NCI-H2029 (cell line): ENCODE results near the gene UFD1.

ENCODE experiments used
- DNase-seq: peaks from one replicate; lab custom pipeline; 2025; lab: John Stamatoyannopoulos, UW

UFD1 gene

DNA sequence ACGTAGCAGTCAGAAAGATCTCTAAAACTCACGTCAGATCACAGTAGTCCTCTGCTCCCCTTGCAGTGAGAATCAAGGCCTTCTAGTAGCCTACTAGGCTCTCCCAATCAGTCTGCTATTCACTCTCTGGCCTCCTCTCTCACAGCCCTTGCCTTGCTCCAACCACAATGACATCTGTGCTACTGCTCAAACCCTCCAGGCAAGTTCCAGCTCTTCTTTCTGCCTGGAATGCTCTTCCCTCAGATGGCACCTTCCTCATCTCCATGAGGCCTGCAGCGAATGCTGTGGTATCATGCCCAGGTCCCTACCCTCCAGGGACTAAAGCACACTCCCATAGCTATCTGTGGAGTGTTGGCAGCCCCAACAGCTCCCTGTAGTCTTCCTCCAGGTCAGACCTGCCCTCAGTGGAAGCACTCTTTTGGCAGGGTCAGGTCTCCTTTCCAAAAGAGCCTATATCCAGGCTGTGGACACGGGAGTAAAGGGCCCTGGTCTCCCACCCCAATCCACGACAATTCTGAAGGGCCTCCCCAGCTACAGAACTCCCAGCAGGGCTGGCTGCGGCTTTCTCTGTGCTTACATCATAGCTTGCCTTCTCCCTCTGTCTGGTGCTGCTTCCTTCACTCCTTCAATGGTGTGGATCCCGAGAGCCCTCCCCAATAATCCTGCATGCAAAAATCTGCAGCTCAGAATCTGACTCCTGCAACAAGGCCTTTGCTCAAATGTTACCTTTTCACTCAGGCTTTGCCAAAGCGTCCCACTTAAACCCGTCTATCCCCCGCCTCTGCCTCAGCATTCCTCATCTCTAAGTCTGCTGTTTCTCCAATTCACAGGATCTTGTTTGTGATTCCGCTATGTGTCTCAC lies 56.3 kb downstream of the UFD1 start:
- DNase-seq = no peak

DNA sequence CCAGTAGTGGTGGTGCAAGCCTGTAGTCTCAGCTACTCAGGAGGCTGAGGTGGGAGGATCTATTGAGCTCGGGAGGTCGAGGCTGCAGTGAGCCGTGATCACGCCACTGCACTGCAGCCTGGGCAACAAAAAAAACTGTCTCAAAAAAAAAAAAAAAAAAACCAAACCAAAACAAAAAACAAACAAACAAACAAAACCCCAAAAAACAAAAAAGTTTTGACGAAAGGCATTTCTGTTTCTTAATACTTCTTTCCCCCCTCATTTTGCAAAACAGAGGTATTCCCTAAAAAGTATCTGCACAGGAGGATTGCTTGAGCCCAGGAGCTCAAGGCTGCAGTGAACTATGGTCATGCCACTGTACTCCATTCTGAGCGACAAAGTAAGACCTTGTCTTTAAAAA lies 58.7 kb downstream of the UFD1 start:
- no peak for DNase-seq

DNA sequence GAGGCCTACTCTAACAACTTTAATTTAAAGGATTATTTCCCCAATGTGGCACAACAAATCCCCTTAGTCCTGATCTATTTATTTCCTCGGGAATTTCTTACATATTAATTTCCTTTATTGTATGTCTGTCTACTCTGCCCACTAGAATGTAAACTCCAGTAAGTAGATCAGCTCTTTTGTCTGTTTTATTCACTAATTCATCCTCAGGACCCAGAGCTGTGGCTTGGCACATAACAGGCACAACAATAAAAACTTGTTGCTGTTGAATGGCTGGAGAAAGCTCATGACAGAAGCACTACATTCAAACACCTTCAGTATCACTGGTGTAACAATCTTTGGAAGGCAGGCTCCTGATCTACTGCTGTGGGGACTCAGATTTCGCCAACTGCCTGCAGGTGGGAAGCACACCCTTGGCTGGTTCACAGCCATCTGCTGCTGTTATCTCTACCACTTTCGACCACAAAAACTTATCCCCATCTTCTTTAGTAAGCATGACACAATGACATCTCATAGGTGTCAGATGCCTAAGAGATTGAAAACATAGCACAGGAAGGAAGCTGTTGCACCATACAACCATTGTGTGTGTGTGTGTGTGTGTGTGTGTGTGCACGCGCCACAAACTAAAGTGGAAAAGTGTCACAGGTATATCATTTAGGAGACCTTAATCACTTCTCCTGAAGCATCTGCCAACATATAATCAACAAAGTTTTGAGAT lies 59.4 kb downstream of the UFD1 start:
- no peak for DNase-seq

DNA sequence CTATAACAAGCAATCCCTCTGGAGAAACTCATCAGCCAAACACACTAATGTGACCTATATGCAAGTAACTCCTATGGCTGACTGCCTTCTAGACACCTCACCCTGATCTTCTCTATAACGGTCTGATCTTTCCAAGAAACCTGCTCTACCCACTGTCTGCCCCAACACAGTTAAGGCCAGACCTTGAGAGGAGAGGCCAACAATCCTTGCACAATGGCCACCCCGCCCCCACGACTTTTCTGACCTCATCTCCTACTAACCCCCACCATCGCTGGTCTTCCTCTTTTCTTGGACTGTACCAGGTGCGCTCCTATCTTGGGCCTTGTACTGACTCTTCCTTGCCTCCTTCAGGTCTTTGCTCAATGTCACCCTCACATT lies 59.9 kb downstream of the UFD1 start:
- DNase-seq = no peak

DNA sequence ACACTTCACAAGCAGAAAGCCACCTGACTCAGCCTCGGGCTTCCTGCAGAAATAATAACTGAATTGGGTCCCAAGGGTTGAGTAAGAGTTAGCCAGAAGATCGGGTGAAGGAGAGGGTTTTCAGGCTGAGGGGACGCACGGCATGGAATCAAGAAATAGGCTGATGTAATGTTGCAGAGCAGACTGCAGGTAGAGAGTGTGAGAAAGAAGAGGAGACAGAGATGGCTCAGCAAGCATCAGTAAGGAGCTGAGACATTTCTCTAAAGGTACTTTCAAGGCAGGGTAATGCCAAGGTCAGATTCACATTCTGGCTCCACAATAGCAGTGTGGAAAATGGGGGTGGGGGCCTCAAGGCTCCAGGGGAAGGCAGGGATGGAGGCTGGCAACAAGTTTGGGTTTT lies 66.1 kb downstream of the UFD1 start:
- no peak for DNase-seq

DNA sequence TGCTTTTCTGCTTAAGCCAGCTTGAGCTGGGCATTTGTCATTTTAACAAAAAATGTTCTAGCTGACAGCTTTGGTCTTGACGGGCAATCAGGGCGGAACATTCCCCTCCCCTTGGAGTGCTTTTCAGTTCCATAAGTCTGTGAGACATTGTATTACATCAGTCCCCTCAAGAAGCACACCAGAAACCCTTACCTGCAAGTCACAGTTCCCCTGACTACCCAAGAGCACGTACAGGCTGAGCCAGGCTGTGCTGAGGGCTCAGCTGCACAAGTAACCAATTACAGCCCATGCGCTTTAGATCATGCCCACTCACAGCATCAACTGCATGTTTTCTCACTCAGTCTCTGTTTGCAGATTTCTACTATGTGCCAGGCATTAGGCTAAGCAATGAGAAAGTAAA lies 66.5 kb downstream of the UFD1 start:
- DNase-seq = no peak

DNA sequence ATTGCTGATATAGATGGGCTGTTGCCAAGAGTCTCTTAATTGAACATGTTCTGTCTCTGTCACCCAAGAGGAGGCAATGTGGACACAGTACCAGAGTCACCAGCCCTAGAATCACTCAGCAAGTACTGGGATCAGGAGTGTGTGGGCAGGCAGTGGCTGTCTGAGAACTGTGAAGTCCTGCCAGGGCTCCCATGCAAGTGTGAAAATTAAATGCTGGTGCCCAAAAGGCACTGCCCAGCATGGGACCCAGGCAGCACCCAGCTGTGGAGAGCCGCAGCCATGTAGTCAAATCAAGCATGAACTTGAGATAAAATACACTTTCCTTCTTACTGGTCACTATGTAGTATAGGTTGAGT lies 67.3 kb downstream of the UFD1 start:
- no peak for DNase-seq

DNA sequence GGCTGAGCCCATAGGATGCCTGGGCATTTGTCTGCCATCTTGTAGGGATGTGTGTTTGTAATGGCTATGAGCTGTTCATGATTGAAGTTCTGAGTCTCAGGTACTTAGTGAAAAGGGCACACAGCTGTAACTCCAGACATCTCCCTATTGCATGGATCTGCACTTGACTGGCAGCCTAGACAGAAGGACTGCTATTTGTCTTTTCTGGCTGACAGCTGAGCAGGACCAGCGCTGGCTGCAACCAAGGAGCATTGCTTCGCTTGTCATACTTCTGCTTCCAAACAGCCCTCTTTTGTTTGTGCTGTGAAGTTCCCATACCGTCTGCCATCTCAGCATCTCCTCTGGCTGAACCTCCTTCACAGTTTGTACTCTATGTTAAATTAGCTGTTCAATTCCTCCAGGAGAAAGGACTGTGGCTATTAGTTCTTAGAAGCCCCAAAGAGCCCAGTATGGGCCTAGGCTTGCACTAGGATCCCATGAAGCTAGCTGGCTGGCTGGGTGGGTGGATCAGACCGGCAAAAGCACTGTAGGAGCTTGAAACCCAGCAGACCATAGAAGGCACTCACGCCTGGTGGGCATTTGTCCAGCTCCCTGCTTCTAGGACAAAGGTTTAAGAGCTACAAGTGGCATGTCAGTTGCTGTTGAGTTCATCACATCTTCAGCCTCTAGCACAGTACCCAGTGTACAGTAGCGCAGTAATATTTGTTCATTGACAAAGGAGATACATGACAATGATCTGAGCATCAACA lies 67.9 kb downstream of the UFD1 start:
- peak; percentile 64 for DNase-seq

DNA sequence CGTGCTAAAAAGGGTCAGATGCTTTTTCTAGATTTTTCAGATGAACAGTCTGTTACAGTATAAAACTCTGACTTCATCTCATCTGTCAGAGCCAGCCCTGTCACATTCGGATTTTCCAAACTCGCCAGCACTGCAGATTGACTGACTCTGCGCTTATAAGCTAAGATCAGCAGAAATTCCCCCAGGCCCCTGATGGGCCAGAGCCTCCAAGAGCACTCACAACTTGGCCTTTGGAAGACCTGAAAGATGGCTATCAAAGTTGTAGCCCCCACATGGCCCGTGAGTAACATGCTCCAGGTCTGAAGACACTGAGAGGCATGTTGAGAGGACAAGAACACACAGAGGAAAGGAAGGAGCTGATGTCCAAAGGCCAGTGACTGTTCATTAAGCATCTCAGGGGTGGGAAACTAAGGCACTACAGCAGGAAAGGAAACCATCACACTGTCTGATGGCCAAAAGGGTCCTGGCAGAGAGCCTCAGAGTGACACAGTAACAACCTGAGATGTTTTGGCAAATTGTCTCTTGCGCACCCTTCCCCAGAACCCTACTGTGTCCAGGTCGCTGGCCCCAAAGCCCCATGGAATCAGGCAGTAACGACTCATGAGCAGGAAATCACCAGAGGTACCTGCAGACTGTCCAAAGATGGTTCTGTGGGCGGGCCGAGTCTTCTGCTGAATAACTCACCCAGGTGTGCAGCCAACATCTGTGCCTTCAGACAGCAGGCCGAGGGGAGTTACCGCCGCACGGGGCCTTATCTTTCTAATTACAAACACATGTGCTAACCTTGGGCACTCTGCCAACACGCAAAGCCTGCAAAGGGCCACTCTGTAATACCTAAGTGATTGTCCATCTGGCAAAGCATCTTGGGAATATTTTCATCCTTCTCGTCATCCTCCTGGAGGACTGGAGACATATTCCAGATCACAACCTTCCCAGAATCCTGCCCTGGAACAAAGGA lies 71.1 kb downstream of the UFD1 start:
- DNase-seq = no peak

DNA sequence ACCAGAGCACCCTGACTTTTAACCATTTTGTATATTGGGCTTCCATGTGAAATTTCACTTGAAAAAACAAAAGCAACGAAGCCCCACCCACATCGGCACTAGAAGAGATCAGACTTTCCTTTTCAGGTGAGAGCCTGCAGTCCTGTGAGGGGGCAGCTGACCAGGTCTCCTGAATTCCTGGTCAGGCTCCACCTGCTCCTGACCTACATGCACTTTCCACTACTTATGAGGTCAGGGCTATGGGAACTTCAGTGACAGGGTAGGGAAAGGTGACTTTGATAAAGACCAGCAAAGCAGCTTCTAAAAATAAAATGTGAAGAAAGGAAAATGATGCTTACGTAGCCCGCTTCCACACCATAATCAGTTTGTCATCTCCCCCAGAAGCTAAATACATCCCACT lies 72.1 kb downstream of the UFD1 start:
- DNase-seq = no peak

DNA sequence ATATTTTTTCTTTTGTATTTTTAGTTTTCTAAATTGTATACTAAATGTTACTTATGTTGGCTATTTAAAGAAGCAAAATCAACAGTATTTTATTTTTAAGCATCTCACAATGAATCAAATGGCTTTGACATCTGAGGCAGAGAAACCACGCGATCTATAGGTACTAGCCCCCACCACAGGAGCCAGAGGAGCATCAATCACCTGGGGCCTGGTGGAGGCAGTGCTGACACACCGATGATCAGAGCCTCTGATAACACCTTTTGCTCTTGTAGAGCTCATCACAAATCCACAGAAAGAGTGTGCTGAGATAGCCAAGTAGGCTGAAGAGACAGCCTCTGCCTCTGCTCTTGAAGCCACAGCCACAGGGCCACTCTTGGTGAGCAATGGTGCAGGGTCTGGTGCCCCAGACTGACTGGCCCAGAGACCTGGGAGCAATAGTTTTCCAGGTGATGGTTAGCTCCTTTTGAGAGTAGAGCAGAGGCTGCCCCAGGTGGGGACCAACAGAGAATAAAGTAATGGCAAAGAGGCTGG lies 72.6 kb downstream of the UFD1 start:
- no peak for DNase-seq

DNA sequence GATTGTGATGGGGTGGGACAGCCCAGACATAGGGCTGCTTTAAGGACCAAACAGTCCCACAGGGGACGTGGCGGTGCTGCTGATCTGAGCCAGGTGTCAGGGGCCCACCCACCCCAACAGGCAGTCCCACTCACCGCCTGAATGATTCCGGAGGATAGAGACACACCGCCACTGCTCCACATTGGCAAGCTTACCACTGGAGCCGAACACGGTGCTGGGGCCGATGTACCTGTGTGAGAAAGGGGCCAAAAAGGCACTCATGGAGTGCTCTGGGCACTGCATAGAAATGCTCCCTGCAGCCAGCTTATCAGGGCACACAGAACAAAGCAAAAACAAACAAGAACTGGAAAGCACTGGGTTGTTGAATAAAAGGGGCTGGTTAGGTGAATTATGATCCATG lies 73.3 kb downstream of the UFD1 start:
- no peak for DNase-seq

DNA sequence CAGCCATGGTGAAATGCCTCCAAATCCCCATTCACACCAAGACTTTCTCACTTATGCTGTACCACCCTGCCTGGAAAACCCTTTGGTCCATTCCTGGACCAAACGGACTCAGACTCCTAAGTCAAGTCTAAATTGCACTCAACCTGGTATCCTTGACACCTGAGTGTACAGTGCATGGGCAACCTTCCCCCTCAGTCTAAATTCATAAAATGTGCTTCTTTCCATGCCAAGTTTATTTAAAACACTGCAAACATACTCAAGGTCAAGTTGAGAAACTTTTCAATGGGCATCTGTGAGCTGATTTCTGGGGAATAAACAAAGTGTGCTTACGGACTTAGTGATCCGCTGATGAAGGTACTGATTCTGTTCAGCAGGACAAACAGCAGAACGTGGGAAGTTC lies 73.9 kb downstream of the UFD1 start:
- DNase-seq = no peak

DNA sequence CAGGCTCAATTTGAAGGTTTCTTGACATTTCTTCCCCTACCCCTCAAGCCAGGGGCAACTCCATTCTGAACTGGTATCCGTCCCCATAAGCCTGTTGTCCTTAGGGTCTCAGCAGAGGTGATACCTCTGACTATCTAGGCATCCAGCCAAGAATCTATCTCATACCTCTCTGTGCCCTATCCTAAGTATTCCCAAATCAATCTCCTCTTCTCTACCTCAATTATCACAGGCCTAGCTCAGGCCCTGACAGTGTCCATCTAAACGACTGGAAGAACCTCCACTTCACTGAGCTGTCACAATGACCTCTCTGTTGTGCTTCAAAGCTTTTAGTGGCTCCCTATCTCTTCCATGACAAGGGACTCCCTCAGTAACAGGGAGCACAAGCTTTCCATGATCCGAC lies 74.3 kb downstream of the UFD1 start:
- no peak for DNase-seq

DNA sequence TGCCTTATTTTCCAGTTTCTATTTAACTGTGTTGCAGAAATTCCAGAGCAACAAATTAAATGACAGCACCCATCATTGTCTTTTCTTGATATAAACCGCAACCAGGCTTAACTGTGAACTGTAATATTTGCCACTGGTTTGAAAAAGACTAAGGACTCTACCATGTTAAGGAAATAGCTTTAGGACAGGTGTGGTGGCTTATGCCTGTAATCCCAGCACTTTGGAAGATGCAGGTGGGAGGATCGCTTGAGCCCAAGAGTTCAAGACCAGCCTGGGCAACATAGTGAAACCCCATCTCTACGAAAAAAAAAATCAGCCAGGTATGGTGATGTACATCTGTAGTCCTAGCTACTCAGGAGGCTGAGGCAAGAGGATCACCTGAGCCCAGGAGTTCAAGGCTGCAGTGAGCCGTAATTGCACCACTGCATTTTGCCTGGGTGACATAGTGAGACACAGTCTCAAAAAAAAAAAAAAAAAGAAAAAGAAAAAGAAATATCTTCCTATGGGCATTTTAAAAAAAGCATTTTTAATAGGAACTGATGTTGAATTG lies 76.3 kb downstream of the UFD1 start:
- no peak for DNase-seq

DNA sequence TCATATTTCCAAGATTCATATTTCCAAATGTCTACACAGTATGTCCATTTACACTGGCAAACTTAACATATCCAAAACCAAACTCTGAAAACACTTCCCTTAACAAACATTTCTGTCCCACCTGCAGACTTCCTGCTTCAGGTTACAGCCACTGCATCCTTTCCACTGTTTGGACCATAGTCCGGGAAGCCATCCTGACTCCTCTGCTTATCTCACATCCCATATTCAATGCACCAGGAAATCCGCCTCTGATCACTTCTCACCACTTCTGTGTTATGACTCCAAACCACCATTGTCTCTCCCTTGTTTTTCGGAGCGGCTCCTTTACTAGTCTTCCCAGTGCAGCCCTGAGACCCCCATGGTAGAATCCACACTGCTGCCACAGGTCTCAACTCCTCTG lies 77.5 kb downstream of the UFD1 start:
- DNase-seq = no peak

DNA sequence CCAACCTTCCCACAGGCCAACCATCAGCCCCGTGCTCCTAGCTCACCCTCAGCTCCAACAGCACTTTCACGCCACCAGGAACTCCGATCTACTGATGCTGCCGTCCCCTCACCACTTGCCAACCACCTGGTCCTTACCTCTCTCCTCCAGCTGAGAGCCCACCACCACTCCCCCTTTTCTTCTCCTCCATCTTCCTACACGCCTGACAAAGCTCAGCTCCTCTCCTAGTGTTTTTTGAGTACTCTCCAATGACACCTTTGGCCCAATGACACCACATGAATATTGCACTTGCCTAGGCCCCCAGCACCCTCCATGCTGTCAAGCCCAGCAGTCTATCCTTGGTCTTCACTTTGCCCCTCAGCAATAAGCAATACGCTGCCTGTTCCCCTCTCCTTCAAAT lies 78.1 kb downstream of the UFD1 start:
- DNase-seq = no peak
